HEK293 (cell line): ENCODE data around the gene SURF2.
"Not testable (repeated sequence)": the region's sequence is repeated elsewhere in the genome, so short reads cannot be mapped to it uniquely, and the experiment has no call there.

ENCODE experiments used
- CTCF ChIA-PET: fragments of 350-600 bp; formaldehyde crosslinking; extraction: SDS; loops from one replicate; lab custom pipeline; 2021; ENCODE audit warnings: antibody characterized with exemption; lab: Yijun Ruan, JAX
- POLR2A ChIA-PET: fragments of 300-600 bp; formaldehyde crosslinking; extraction: SDS; loops from one replicate; lab custom pipeline; 2020; ENCODE audit warnings: antibody characterized with exemption, inconsistent platforms; lab: Yijun Ruan, JAX
- H3K27ac ChIP-seq: fragments of 200-500 bp; sonication (Bioruptor generic); 2 replicates; pipeline ENCODE4 v1.5.1; 2014; ENCODE audit warnings: low read depth, low read length, control low read depth, inconsistent platforms; ENCODE audit errors: extremely low read depth
- H3K36me3 ChIP-seq, 2 experiments: fragments of 200-500 bp in 1 of 2; sonication (Bioruptor generic) in 1 of 2; 1 replicate in 1 of 2; 2 replicates in 1 of 2; pipeline ENCODE4 v1.5.1; 2014 to 2017; ENCODE audit warnings: inconsistent platforms in 2 of 2, low read length in 2 of 2; ENCODE audit not compliant: control insufficient read depth in 2 of 2, insufficient read depth in 1 of 2
- H3K4me1 ChIP-seq: fragments of 200-500 bp; sonication (Bioruptor generic); 2 replicates; pipeline ENCODE4 v1.5.1; 2014; ENCODE audit warnings: mild to moderate bottlenecking, low read length, inconsistent platforms; ENCODE audit not compliant: control insufficient read depth, insufficient read depth
- H3K4me3 ChIP-seq: 2 replicates; pipeline ENCODE4 v1.5.1; 2011; ENCODE audit warnings: low read depth, mild to moderate bottlenecking, control low read depth, low read length, moderate library complexity
- H3K9me3 ChIP-seq: fragments of 200-500 bp; sonication (Bioruptor generic); 2 replicates; pipeline ENCODE4 v1.5.1; 2014; ENCODE audit warnings: low read depth, low read length, inconsistent platforms; ENCODE audit not compliant: control insufficient read depth, insufficient read depth
- BCL11A ChIP-seq: fragments of 450-650 bp; formaldehyde crosslinking; IDR thresholded peaks from 2 replicates; pipeline ENCODE4 v1.5.1; 2016; ENCODE audit warnings: low read depth, missing biosample characterization, missing genetic modification characterization
- HOXD13 ChIP-seq: sonication (generic); formaldehyde crosslinking; IDR thresholded peaks from 2 replicates; pipeline ENCODE4 v1.8.0; 2022; ENCODE audit warnings: missing genetic modification reagents, borderline replicate concordance
- KLF1 ChIP-seq: fragments of 450-650 bp; formaldehyde crosslinking; IDR thresholded peaks from 2 replicates; pipeline ENCODE4 v1.5.1; 2016; ENCODE audit warnings: missing biosample characterization, missing genetic modification characterization
- KLF16 ChIP-seq: fragments of 450-650 bp; formaldehyde crosslinking; IDR thresholded peaks from 2 replicates; pipeline ENCODE4 v1.5.1; 2017; ENCODE audit warnings: missing biosample characterization, missing genetic modification characterization
- MYNN ChIP-seq: fragments of 450-650 bp; formaldehyde crosslinking; IDR thresholded peaks from 2 replicates; pipeline ENCODE4 v1.5.1; 2016; ENCODE audit warnings: missing biosample characterization, missing genetic modification characterization, borderline replicate concordance
- OVOL3 ChIP-seq: fragments of 450-650 bp; formaldehyde crosslinking; IDR thresholded peaks from 2 replicates; pipeline ENCODE4 v1.5.1; 2016; ENCODE audit warnings: missing biosample characterization, missing genetic modification characterization
- PBX3 ChIP-seq: sonication (generic); formaldehyde crosslinking; IDR thresholded peaks from 2 replicates; pipeline ENCODE4 v1.8.1; 2022; ENCODE audit warnings: mild to moderate bottlenecking, moderate library complexity, missing genetic modification reagents
- SP2 ChIP-seq: fragments of 450-650 bp; formaldehyde crosslinking; IDR thresholded peaks from 2 replicates; pipeline ENCODE4 v1.5.1; 2016; ENCODE audit warnings: missing biosample characterization, missing genetic modification characterization
- SP3 ChIP-seq: fragments of 450-650 bp; formaldehyde crosslinking; IDR thresholded peaks from 2 replicates; pipeline ENCODE4 v1.5.1; 2016; ENCODE audit warnings: missing biosample characterization, missing genetic modification characterization
- ZBTB17 ChIP-seq: fragments of 450-650 bp; formaldehyde crosslinking; IDR thresholded peaks from 2 replicates; pipeline ENCODE4 v1.5.1; 2016; ENCODE audit warnings: missing biosample characterization, missing genetic modification characterization
- ZBTB21 ChIP-seq: fragments of 450-650 bp; formaldehyde crosslinking; IDR thresholded peaks from 2 replicates; pipeline ENCODE4 v1.5.1; 2017; ENCODE audit warnings: missing biosample characterization, missing genetic modification characterization
- ZBTB48 ChIP-seq: fragments of 450-650 bp; formaldehyde crosslinking; IDR thresholded peaks from 2 replicates; pipeline ENCODE4 v1.5.1; 2016; ENCODE audit warnings: missing biosample characterization, missing genetic modification characterization
- ZBTB6 ChIP-seq: fragments of 450-650 bp; formaldehyde crosslinking; IDR thresholded peaks from 2 replicates; pipeline ENCODE4 v1.5.1; 2017; ENCODE audit warnings: missing biosample characterization, missing genetic modification characterization
- ZBTB8A ChIP-seq: fragments of 450-650 bp; formaldehyde crosslinking; IDR thresholded peaks from 2 replicates; pipeline ENCODE4 v1.5.1; 2016; ENCODE audit warnings: missing biosample characterization, missing genetic modification characterization
- ZNF121 ChIP-seq: fragments of 450-650 bp; formaldehyde crosslinking; IDR thresholded peaks from 2 replicates; pipeline ENCODE4 v1.5.1; 2016; ENCODE audit warnings: missing biosample characterization, missing genetic modification characterization
- ZNF138 ChIP-seq: fragments of 450-650 bp; formaldehyde crosslinking; IDR thresholded peaks from 2 replicates; pipeline ENCODE4 v1.5.1; 2016; ENCODE audit warnings: missing biosample characterization, missing genetic modification characterization, borderline replicate concordance
- ZNF174 ChIP-seq: fragments of 450-650 bp; formaldehyde crosslinking; IDR thresholded peaks from 2 replicates; pipeline ENCODE4 v1.5.0; 2017; ENCODE audit warnings: missing biosample characterization, mild to moderate bottlenecking, missing genetic modification characterization
- ZNF2 ChIP-seq: fragments of 450-650 bp; formaldehyde crosslinking; IDR thresholded peaks from 2 replicates; pipeline ENCODE4 v1.5.1; 2016; ENCODE audit warnings: missing biosample characterization, missing genetic modification characterization
- ZNF202 ChIP-seq: fragments of 450-650 bp; formaldehyde crosslinking; IDR thresholded peaks from 2 replicates; pipeline ENCODE4 v1.5.1; 2016; ENCODE audit warnings: missing biosample characterization, missing genetic modification characterization, borderline replicate concordance
- ZNF214 ChIP-seq: fragments of 450-650 bp; formaldehyde crosslinking; IDR thresholded peaks from 2 replicates; pipeline ENCODE4 v1.5.1; 2017; ENCODE audit warnings: missing biosample characterization, mild to moderate bottlenecking, missing genetic modification characterization, borderline replicate concordance
- ZNF221 ChIP-seq: fragments of 450-650 bp; formaldehyde crosslinking; IDR thresholded peaks from 2 replicates; pipeline ENCODE4 v1.5.1; 2017; ENCODE audit warnings: missing biosample characterization, missing genetic modification characterization, borderline replicate concordance
- ZNF449 ChIP-seq: fragments of 450-650 bp; formaldehyde crosslinking; IDR thresholded peaks from 2 replicates; pipeline ENCODE4 v1.5.1; 2017; ENCODE audit warnings: missing biosample characterization, mild to moderate bottlenecking, missing genetic modification characterization, moderate library complexity
- ZNF488 ChIP-seq: fragments of 450-650 bp; formaldehyde crosslinking; IDR thresholded peaks from 2 replicates; pipeline ENCODE4 v1.5.1; 2016; ENCODE audit warnings: missing biosample characterization, missing genetic modification characterization
- ZNF501 ChIP-seq: fragments of 450-650 bp; formaldehyde crosslinking; IDR thresholded peaks from 2 replicates; pipeline ENCODE4 v1.5.1; 2016; ENCODE audit warnings: missing biosample characterization, missing genetic modification characterization
- ZNF555 ChIP-seq: fragments of 450-650 bp; formaldehyde crosslinking; conservative IDR thresholded peaks from 2 replicates; pipeline ENCODE4 v1.5.1; 2017; ENCODE audit warnings: missing biosample characterization, mild to moderate bottlenecking, missing genetic modification characterization, inconsistent platforms
- ZNF561 ChIP-seq: fragments of 450-650 bp; IDR thresholded peaks from 2 replicates; pipeline ENCODE4 v1.5.1; 2018; ENCODE audit warnings: missing biosample characterization, missing genetic modification characterization, borderline replicate concordance
- ZNF585B ChIP-seq: fragments of 450-650 bp; formaldehyde crosslinking; IDR thresholded peaks from 2 replicates; pipeline ENCODE4 v1.5.1; 2016; ENCODE audit warnings: missing biosample characterization, missing genetic modification characterization
- ZNF645 ChIP-seq: fragments of 450-650 bp; formaldehyde crosslinking; IDR thresholded peaks from 2 replicates; pipeline ENCODE4; 2016; ENCODE audit warnings: missing biosample characterization, missing genetic modification characterization
- ZNF791 ChIP-seq: fragments of 450-650 bp; formaldehyde crosslinking; IDR thresholded peaks from 2 replicates; pipeline ENCODE4 v1.5.1; 2016; ENCODE audit warnings: missing biosample characterization, missing genetic modification characterization
- ZNF843 ChIP-seq: fragments of 450-650 bp; formaldehyde crosslinking; IDR thresholded peaks from 2 replicates; pipeline ENCODE4 v1.5.1; 2016; ENCODE audit warnings: missing biosample characterization, missing genetic modification characterization

Gene SURF2

GRCh38 chr9:133375724-133376654, 19.6 kb downstream of the SURF2 start, which contains the start of the genes STKLD1 and SURF4 (continued):
- no peak for TF ChIP-seq ZNF214 (tag by site-specific recombination)
- TF ChIP-seq OVOL3 (tag by site-specific recombination): no peak
- TF ChIP-seq KLF16 (tag by site-specific recombination): peak; percentile 56; the same call in 1 of the 2 replicates
- TF ChIP-seq ZNF138 (tag by site-specific recombination): no peak
- TF ChIP-seq ZBTB8A (tag by site-specific recombination): peak; percentile 49; the same call in 1 of the 2 replicates
- no peak for TF ChIP-seq HOXD13 (CRISPR knock-in tag)
- no peak for TF ChIP-seq ZNF121 (tag by site-specific recombination)
- no peak for TF ChIP-seq ZNF174 (tag by site-specific recombination)
- no peak for TF ChIP-seq ZNF2 (tag by site-specific recombination)
- TF ChIP-seq ZBTB48 (tag by site-specific recombination): peak; percentile 43; the same call in 1 of the 2 replicates
- peak; percentile 18; the same call in 1 of the 2 replicates for TF ChIP-seq ZBTB6 (tag by site-specific recombination)
- no peak for TF ChIP-seq ZBTB17 (tag by site-specific recombination)
- no peak for TF ChIP-seq ZNF488 (tag by site-specific recombination)
- no peak for TF ChIP-seq BCL11A (tag by site-specific recombination)
- 0 out of 2 replicates have a peak, but pooled peaks have one; percentile 10 for TF ChIP-seq ZNF585B (tag by site-specific recombination)
- no peak for TF ChIP-seq ZNF202 (tag by site-specific recombination)
- TF ChIP-seq ZNF791 (tag by site-specific recombination): no peak
- TF ChIP-seq MYNN (tag by site-specific recombination): no peak
- TF ChIP-seq ZNF561 (tag by site-specific recombination): no peak
- 0 out of 2 replicates have a peak, but pooled peaks have one; percentile 52 for TF ChIP-seq ZNF449 (tag by site-specific recombination)
- TF ChIP-seq ZNF555 (tag by site-specific recombination): no peak
- 0 out of 2 replicates have a peak, but pooled peaks have one; percentile 15 for TF ChIP-seq ZNF843 (tag by site-specific recombination)
- TF ChIP-seq ZNF221 (tag by site-specific recombination): no peak
- peak; percentile 42; the same call in 1 of the 2 replicates for TF ChIP-seq KLF1 (tag by site-specific recombination)
- TF ChIP-seq SP3 (tag by site-specific recombination): peak; percentile 57
- peak; percentile 52 for TF ChIP-seq SP2
- TF ChIP-seq ZNF645 (tag by site-specific recombination): no peak
- TF ChIP-seq ZBTB21 (tag by site-specific recombination): no peak
- no peak for TF ChIP-seq ZNF501 (tag by site-specific recombination)
- TF ChIP-seq PBX3 (CRISPR knock-in tag): 0 out of 2 replicates have a peak, but pooled peaks have one; percentile 18

GRCh38 chr9:133377280-133377679, 20.9 kb downstream of the SURF2 start:
- not testable (repeated sequence) for H3K4me3 ChIP-seq, H3K4me1 ChIP-seq, H3K9me3 ChIP-seq, H3K27ac ChIP-seq
- ChIA-PET CTCF (interaction anchor here (0.5 to 1.6 kb wide), 9 partner anchors 17 to 350 kb away, joined by 3 to 7 read pairs (median 3); partner anchors contain the start of genes SURF1 and SURF2), POLR2A (interaction anchor here (0.9 to 3.0 kb wide), 7 partner anchors 17 to 82 kb away, joined by 3 to 18 read pairs (median 5); partner anchors contain the start of genes CACFD1, MED22, RPL7A and SURF1)
- peaks cover 7 to 12% of the 10 kb centered on the region in 2 experiments; a peak in 2 of 3 replicates for H3K36me3 ChIP-seq
